ENCODE measurements around the gene MYCBP2.
"Not testable (repeated sequence)": the region's sequence is repeated elsewhere in the genome, so short reads cannot be mapped to it uniquely, and the experiment has no call there.

MYCBP2 gene

DNA sequence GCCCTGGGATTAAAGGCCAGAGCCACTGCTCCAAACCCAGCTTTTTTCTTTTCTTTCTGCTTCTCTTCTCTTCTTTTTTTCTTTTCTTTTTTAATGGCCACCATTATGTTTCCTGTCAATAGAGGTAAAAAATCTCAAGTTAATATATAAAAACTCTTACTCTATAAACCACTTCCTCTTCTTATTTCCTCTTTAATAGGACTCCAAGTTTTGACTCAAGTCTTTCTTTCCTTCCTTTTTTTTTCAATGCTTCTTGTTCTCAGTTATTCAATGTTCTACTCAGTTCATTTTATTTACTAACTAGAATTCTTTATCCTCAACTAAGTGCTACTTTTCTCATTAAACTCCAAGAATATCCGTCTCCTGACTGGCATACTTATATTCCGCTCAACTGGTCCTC lies 27.1 kb upstream of the MYCBP2 start:
- DNase-seq = no peak
- Mint-ChIP-seq H3K27ac (no peak overlapping the region), H3K36me3 (ENCODE audit: low read depth) (no peaks in the 10 kb centered on the region), H3K27me3 (ENCODE audit: low read depth, poor library complexity) (peaks cover 12% of the 10 kb centered on the region), H3K4me1 (no peaks in the 10 kb centered on the region), H3K4me3 (no peak overlapping the region), H3K9me3 (no peaks in the 10 kb centered on the region)
- TF ChIP-seq, protein P1, sequence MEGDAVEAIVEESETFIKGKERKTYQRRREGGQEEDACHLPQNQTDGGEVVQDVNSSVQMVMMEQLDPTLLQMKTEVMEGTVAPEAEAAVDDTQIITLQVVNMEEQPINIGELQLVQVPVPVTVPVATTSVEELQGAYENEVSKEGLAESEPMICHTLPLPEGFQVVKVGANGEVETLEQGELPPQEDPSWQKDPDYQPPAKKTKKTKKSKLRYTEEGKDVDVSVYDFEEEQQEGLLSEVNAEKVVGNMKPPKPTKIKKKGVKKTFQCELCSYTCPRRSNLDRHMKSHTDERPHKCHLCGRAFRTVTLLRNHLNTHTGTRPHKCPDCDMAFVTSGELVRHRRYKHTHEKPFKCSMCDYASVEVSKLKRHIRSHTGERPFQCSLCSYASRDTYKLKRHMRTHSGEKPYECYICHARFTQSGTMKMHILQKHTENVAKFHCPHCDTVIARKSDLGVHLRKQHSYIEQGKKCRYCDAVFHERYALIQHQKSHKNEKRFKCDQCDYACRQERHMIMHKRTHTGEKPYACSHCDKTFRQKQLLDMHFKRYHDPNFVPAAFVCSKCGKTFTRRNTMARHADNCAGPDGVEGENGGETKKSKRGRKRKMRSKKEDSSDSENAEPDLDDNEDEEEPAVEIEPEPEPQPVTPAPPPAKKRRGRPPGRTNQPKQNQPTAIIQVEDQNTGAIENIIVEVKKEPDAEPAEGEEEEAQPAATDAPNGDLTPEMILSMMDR (IDR thresholded peaks at IDR 0.05) = no peak

- Mint-ChIP-seq H3K27me3 (ENCODE audit: low read depth, poor library complexity) (peaks cover 12% of the 10 kb centered on the region), H3K9me3 (no peaks in the 10 kb centered on the region), H3K36me3 (ENCODE audit: low read depth) (no peaks in the 10 kb centered on the region), H3K27ac (no peak overlapping the region), H3K4me3 (no peak overlapping the region), H3K4me1 (no peaks in the 10 kb centered on the region)
- DNase-seq = no peak
- TF ChIP-seq, protein P1 (IDR thresholded peaks at IDR 0.05) = no peak
Measured at GRCh38 chr13:77351315-77351714, 24.4 kb upstream of the MYCBP2 start.

DNA sequence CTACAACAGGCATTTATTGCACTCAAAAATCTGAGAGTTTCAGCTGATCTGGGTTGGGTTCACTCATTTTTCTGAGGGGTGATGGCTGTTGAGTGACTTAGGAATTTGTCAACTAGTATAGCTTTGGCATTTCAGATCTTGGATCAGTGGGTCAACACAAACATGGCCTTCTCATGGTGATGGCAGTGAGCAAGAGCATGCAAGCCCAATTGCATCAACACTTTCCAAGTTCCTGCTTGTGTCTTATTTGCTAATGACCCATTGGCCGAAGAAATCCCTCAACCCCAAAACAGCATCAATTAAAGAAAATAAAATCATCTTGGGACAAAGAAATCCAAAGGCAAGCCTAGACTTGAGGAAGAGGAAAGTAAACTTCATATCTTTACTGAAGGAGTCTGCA lies 23.9 kb upstream of the MYCBP2 start:
- no peak overlapping the region for H3K27ac Mint-ChIP-seq
- no peak overlapping the region for H3K4me3 Mint-ChIP-seq
- peaks cover 12% of the 10 kb centered on the region for H3K27me3 Mint-ChIP-seq (ENCODE audit: low read depth, poor library complexity)
- TF ChIP-seq, protein P1 (IDR thresholded peaks at IDR 0.05) = no peak
- no peaks in the 10 kb centered on the region for H3K36me3 Mint-ChIP-seq (ENCODE audit: low read depth)
- H3K4me1 Mint-ChIP-seq = no peaks in the 10 kb centered on the region
- no peak for DNase-seq
- no peaks in the 10 kb centered on the region for H3K9me3 Mint-ChIP-seq

DNA sequence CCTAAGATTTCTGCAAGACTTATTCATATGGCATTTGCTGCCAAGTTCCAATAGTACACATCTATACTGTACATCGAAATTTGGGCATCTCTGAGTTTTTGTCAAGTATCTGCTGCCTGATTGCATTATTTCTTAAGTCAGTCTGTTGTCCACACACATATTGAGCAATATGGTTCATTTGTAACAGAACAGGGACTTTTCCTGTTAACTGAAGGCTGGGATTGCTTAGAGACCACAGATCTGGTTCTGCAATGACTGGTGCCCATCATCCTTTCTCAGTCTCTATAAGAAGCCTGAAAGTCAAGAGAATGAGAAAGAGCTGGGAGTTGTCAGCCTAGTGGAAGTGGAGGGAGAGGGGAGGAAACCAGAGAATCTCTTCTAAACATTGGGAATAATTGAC lies 22.5 kb upstream of the MYCBP2 start:
- Mint-ChIP-seq H3K4me3 (no peak overlapping the region), H3K27ac (no peak overlapping the region), H3K9me3 (no peaks in the 10 kb centered on the region), H3K36me3 (ENCODE audit: low read depth) (no peaks in the 10 kb centered on the region), H3K4me1 (no peaks in the 10 kb centered on the region), H3K27me3 (ENCODE audit: low read depth, poor library complexity) (peaks cover 12% of the 10 kb centered on the region)
- TF ChIP-seq, protein P1 (IDR thresholded peaks at IDR 0.05) = no peak
- no peak for DNase-seq

DNA sequence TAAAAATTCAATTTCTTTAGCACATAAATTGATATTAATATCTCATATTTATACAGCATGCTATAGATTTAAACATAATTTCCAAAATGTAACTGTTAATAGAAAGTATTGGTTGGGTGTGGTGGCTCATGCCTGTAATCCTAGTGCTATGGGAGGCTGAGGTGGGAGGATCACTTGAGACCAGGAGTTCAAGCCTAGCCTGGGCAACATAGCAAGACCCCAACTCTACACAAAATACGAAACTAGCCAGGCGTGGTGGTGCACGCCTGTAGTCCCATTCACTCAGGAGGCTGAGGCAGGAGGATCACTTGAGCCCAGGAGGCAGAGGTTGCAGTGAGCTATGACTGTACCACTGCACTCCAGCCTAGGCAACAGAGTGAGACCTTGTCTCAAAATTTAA lies 20.5 kb upstream of the MYCBP2 start:
- H3K4me3 Mint-ChIP-seq; H3K36me3 Mint-ChIP-seq (ENCODE audit: low read depth); H3K4me1 Mint-ChIP-seq; DNase-seq; H3K9me3 Mint-ChIP-seq; H3K27ac Mint-ChIP-seq; H3K27me3 Mint-ChIP-seq (ENCODE audit: low read depth, poor library complexity): not testable (repeated sequence)

DNA sequence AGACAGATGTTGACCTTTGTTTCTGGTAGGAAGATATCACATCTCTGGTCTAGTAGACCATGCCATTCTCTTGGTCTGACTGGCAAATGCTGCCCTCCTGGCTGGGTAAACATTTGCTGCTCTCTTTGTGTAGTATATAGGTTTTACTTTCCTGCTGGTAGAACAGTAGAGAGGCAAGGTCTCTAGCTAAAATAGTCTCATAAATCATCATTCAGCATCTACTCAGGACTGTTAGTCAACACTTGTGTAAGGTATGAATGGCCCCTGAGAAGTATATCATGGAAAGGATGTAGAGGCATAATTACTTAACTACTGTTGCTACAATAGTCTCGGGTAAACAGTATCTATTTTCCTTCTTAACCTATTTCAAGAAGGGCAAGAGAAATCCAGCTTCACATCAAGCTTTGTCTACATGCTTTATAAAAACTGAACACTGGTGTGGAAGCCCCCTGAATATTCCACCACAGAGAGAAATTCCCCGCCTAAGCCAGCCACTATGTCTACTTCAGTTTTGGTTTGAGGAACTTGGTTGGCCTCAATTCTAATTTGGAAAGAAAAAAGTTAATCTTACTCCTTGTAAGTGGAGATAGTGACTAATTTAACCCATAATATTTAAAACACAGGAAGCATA lies 18.4 kb upstream of the MYCBP2 start:
- Mint-ChIP-seq H3K36me3 (ENCODE audit: low read depth) (no peaks in the 10 kb centered on the region), H3K9me3 (peaks cover 4% of the 10 kb centered on the region), H3K4me1 (no peaks in the 10 kb centered on the region), H3K27me3 (ENCODE audit: low read depth, poor library complexity) (peaks cover 4% of the 10 kb centered on the region), H3K27ac (no peak overlapping the region), H3K4me3 (no peak overlapping the region)
- no peak for DNase-seq
- TF ChIP-seq, protein P1 (IDR thresholded peaks at IDR 0.05) = no peak
